ENCODE data around the gene AFF1. TPM values are rescaled to one million over a fixed set of nuclear protein-coding genes. Genes with fewer than 3 reads are reported as not detected.
"Not testable (repeated sequence)": the region's sequence is repeated elsewhere in the genome, so short reads cannot be mapped to it uniquely, and the experiment has no call there.

Gene AFF1
- total RNA-seq, 1 experiment from 2014 or later, result 37.7 TPM

DNA sequence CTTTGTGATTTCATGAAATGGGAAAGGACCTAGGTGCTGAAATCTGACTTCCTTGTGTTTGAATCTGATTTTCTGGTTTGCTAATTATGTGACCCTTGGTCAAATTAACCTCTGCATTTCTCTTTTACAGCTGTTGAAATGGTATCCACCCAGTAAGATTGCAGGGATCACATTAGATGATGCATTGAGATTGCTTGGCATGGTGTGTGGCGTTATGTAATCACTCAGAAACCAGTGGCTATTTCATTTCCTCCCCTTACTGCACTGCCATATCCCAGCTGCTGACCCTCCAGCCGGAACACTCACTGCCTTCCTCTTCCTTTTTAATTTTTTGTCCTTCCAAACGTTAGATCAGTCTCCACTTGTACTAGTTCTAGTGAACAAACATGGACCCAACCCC lies 206.6 kb downstream of the AFF1 start:
- H3K27me3 Mint-ChIP-seq (ENCODE audit: unreplicated experiment), result no peaks in the 10 kb centered on the region

DNA sequence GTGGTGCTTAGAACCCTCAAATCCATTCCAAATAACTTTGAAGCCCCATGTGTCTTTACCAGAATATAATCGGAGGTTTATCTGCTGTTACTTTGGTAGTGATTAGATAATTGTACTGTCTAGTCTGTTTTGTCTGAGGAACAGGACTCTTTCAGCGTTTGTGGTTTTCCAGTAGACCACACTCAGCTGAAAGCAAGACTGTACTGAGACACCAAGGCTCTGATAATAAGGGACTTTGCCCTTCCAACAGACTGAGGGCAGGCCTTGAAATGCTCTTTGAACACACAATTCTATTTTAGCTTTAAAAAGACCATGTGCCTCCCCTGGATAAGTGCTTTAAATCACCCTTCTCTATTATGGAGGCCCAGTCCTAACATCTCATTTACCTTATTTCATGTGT lies 209.5 kb downstream of the AFF1 start:
- TF ChIP-seq, protein P1, sequence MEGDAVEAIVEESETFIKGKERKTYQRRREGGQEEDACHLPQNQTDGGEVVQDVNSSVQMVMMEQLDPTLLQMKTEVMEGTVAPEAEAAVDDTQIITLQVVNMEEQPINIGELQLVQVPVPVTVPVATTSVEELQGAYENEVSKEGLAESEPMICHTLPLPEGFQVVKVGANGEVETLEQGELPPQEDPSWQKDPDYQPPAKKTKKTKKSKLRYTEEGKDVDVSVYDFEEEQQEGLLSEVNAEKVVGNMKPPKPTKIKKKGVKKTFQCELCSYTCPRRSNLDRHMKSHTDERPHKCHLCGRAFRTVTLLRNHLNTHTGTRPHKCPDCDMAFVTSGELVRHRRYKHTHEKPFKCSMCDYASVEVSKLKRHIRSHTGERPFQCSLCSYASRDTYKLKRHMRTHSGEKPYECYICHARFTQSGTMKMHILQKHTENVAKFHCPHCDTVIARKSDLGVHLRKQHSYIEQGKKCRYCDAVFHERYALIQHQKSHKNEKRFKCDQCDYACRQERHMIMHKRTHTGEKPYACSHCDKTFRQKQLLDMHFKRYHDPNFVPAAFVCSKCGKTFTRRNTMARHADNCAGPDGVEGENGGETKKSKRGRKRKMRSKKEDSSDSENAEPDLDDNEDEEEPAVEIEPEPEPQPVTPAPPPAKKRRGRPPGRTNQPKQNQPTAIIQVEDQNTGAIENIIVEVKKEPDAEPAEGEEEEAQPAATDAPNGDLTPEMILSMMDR (IDR thresholded peaks at IDR 0.05; ENCODE audit: unreplicated experiment), result no peak
- Mint-ChIP-seq H3K9me3 (ENCODE audit: low read depth, unreplicated experiment) (no peaks in the 10 kb centered on the region), H3K36me3 (ENCODE audit: insufficient read depth, unreplicated experiment) (peaks cover 5% of the 10 kb centered on the region), H3K27ac (ENCODE audit: unreplicated experiment) (no peak overlapping the region), H3K27me3 (ENCODE audit: unreplicated experiment) (no peaks in the 10 kb centered on the region), H3K4me3 (ENCODE audit: low read depth, unreplicated experiment) (no peak overlapping the region), H3K4me1 (ENCODE audit: low read depth, unreplicated experiment) (no peaks in the 10 kb centered on the region)
- BruUV-seq (replicated peaks), result no TSS peak
- intact Hi-C loops (cut with micrococcal nuclease; ENCODE audit: unreplicated experiment), result no loop called here
- DNase-seq, result no peak
- CTCF ChIA-PET, result no interaction called here

More for the DNA sequence above, 206.6 kb downstream of the AFF1 start:
- Mint-ChIP-seq H3K4me1 (ENCODE audit: low read depth, unreplicated experiment) (no peaks in the 10 kb centered on the region), H3K36me3 (ENCODE audit: insufficient read depth, unreplicated experiment) (peaks cover 5% of the 10 kb centered on the region), H3K4me3 (ENCODE audit: low read depth, unreplicated experiment) (no peak overlapping the region), H3K27ac (ENCODE audit: unreplicated experiment) (no peak overlapping the region), H3K9me3 (ENCODE audit: low read depth, unreplicated experiment) (no peaks in the 10 kb centered on the region)
- intact Hi-C loops (cut with micrococcal nuclease; ENCODE audit: unreplicated experiment), result no loop called here
- TF ChIP-seq, protein P1 (IDR thresholded peaks at IDR 0.05; ENCODE audit: unreplicated experiment), result no peak
- no TSS peak for BruUV-seq (replicated peaks)
- no peak for DNase-seq
- CTCF ChIA-PET, result interaction anchor here (0.5 kb wide), 1 partner anchor 297 kb away, joined by 3 read pairs; no protein-coding TSS in a partner anchor

DNA sequence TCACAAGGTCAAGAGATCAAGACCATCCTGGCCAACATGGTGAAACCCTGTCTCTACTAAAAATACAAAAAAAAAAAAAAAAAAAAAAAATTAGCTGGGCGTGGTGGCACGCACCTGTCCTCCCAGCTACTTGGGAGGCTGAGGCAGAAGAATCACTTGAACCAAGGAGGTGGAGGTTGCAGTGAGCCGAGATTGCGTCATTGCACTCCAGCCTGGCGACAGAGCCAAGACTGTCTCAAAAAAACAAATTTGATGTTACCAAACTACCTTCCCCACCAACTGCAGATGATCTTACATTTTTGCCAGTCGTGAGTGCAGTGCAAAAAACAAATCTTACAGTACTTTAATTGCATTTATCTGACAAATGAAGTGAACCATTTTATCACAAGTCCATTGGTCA lies 211.1 kb downstream of the AFF1 start:
- CTCF ChIA-PET, result interaction anchor here (0.6 kb wide), 1 partner anchor 225 kb away, joined by 3 read pairs; no protein-coding TSS in a partner anchor

DNA sequence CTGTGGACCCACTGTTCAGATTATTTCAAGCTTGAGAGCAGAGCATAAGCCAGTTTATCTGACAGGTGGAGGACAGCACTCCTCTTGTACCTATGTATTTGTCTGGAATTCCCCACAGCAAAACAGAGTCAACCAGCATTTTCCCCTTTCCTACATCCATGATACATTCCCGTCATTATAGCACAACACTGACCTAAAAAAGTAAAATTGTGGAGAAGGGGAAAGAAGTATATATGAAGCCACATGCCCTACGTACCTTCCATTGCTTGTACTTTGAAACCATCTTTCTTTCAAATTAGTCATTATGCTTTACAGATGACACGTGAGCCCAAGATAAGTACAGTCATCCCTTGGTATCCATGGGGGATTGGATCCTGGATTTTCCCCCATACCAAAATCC lies 212.3 kb downstream of the AFF1 start:
- Mint-ChIP-seq H3K9me3 (ENCODE audit: low read depth, unreplicated experiment) (no peaks in the 10 kb centered on the region), H3K4me3 (ENCODE audit: low read depth, unreplicated experiment) (no peak overlapping the region), H3K36me3 (ENCODE audit: insufficient read depth, unreplicated experiment) (peaks cover 5% of the 10 kb centered on the region), H3K27me3 (ENCODE audit: unreplicated experiment) (no peaks in the 10 kb centered on the region), H3K4me1 (ENCODE audit: low read depth, unreplicated experiment) (no peaks in the 10 kb centered on the region), H3K27ac (ENCODE audit: unreplicated experiment) (no peak overlapping the region)
- DNase-seq, result no peak
- CTCF ChIA-PET, result no interaction called here
- TF ChIP-seq, protein P1 (IDR thresholded peaks at IDR 0.05; ENCODE audit: unreplicated experiment), result no peak
- intact Hi-C loops (cut with micrococcal nuclease; ENCODE audit: unreplicated experiment), result no loop called here
- BruUV-seq (replicated peaks), result no TSS peak

More for the DNA sequence above, 211.1 kb downstream of the AFF1 start:
- H3K9me3 Mint-ChIP-seq (ENCODE audit: low read depth, unreplicated experiment); BruUV-seq (replicated peaks); H3K27ac Mint-ChIP-seq (ENCODE audit: unreplicated experiment); H3K4me3 Mint-ChIP-seq (ENCODE audit: low read depth, unreplicated experiment); H3K27me3 Mint-ChIP-seq (ENCODE audit: unreplicated experiment); intact Hi-C loops (cut with micrococcal nuclease; ENCODE audit: unreplicated experiment); DNase-seq; H3K36me3 Mint-ChIP-seq (ENCODE audit: insufficient read depth, unreplicated experiment); H3K4me1 Mint-ChIP-seq (ENCODE audit: low read depth, unreplicated experiment): not testable (repeated sequence)

DNA sequence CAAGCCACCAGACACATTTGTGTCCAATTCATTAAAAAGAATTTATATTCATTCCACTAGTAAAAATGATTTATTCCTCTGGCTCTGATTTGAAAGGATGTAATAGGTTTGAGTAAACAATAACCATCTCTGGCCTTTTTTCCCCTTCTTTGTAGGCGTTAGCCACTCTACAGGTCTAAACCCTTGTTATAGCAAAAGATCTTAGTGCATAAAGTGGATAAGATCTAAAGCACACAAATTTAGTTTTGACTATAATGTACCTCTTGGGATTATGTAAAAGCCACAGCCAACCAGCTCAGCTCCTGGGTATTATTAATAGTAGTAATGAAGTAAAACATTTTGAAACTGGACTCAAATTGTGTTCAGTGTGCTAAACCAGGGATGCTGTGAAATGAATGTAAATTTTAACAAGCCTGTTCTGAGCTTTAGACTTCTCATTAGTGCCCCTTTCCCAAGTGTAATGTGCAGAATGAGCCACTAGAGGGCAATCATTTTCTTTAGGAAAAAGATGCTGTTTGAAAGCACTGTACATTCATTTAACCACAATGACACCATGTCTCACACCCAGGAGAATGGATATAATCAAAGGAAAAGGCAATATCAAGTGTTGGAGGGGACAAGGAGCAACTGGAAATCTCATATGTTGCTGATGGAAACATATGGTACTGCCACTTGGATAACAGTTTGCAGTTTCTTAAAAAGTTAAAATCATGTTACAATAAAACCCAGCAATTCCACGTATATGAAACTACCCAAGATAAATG lies 215.9 kb downstream of the AFF1 start:
- Mint-ChIP-seq H3K4me3 (ENCODE audit: low read depth, unreplicated experiment) (no peak overlapping the region), H3K4me1 (ENCODE audit: low read depth, unreplicated experiment) (no peaks in the 10 kb centered on the region)
- intact Hi-C loops (cut with micrococcal nuclease; ENCODE audit: unreplicated experiment), result loop anchor here (1.0 to 10.0 kb wide), 2 partner anchors 85 to 314 kb away; no protein-coding TSS in a partner anchor

More for the DNA sequence above, 215.9 kb downstream of the AFF1 start:
- TSS peak; percentile 17 for BruUV-seq (replicated peaks)
- Mint-ChIP-seq H3K9me3 (ENCODE audit: low read depth, unreplicated experiment) (no peaks in the 10 kb centered on the region), H3K27ac (ENCODE audit: unreplicated experiment) (no peak overlapping the region), H3K36me3 (ENCODE audit: insufficient read depth, unreplicated experiment) (no peaks in the 10 kb centered on the region), H3K27me3 (ENCODE audit: unreplicated experiment) (no peaks in the 10 kb centered on the region)
- peak; percentile 48 for DNase-seq
- TF ChIP-seq, protein P1 (IDR thresholded peaks at IDR 0.05; ENCODE audit: unreplicated experiment), result peak; percentile 35
- CTCF ChIA-PET, result interaction anchor here (0.7 to 2.0 kb wide), 5 partner anchors 10 to 228 kb away, joined by 3 to 7 read pairs (median 3); no protein-coding TSS in a partner anchor
